Activated CD8-positive, alpha-beta memory T cell treated with anti-CD3 and anti-CD28 coated beads for 24 hours (primary cell): ENCODE data around the gene C5orf58.
"Not testable (repeated sequence)": the region's sequence is repeated elsewhere in the genome, so short reads cannot be mapped to it uniquely, and the experiment has no call there.

Experiments
- DNase-seq: peaks from one replicate; pipeline ENCODE4 v3.0.0-alpha.2; 2020

The C5orf58 gene

DNA sequence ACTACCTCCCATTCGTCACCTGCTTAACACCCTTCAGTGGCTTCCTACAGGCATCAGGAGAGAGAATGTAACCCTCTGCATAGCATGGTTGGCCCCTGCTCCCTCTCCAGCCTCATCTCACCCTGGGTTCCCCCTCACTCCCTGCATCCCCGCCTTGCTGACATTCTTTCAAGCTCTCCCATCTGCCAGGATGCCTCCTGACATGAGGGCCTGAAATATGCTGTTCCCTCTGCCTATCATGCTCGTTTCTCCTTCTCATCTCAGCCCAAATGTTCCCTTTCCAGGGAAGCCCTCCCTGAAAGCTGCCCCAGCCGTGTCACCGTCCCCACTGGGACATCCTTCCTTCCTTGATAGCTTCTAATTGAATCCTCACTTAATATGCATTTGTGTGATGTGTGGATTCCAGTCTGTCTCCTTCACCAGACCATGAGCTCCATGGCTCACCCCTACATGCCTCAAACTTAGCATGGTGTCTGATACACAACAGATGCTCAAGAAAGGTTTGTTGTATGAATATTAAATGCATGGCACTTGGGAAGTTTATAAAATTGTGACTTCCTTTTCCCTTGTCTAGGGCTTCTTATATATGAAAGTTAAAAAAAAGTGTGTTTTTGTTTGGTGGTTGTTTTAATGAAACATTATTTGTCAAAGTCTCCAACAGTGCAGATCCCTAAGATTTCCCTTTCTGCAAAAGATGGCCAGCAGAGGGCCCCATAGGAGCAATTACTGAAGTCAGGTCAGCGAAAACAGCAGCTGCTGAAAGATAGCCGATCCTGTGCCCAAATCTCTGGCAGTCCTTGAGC, 7.3 kb upstream of the C5orf58 start:
- DNase-seq, result peak; percentile 90

DNA sequence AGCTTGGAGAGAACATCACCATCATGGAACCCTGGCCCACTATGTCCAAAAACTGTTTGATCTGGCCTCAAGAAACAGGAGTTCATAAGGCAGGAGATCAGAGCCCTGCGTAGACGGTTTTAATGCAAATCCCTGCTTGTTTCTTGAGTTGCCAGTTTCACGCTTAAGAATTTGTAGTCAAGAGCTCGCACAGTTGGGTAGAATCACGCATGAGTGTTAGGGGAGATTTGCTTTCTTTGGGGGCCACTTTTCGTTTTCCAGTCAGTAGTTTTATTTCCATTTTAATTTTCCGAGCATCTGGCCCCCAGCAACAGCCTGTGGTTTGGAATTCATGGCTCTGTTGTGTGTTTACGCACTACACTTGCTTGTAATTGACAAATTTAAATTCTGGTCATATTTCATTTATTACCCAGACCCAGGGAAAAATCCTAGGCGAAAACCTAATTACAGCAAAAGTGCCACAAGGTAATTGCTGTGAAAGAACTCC, 6.6 kb upstream of the C5orf58 start:
- DNase-seq, result no peak

DNA sequence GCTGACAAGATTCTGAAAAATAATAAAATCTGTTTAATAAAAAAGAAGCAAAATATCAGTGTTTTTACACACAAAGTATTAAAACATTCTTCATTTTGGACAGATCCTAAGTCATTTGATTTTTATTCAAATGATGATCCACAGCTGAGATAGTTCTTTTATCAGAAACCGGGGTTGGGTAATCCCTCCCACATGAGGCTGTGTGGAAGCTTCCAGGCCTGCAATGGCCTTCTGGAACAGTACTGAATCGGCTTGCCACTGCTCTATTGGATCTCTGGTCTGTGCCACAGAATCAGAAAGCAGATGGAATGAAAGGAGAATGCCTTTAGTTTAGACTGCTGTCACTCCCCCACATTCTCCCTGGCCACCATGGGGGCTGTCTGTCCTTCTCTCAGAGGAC, 6.1 kb upstream of the C5orf58 start:
- DNase-seq, result no peak

DNA sequence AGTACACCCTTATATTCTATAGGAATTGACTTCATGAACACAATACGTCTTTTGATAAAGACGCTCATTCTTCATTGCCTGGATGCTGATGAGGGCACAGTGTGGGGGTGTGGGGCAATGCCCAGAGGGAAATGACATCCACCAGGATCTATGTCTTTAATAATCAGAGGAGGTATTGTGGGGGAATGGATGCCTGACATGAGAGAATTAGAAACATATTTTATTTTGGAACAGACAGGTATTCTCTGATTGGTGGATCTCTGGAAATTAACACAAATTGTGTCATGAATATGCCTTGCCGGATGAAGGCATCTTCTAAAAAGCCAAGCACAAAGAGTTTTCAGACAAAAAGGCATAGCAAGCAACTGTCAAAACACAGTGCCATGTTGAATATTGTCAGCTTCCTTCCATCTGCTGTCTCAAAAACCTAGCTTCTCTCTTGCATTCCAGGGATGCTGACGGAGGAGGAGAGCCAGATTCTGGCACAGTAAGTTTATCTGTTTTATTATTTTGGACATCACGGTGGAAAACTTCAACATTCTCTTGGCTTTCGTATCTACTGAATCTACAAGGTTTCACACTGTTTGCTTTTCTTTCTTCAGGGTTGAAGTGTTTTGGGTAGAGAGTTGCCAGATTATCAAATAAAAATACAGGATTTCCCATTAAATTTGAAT, 3.9 kb upstream of the C5orf58 start:
- no peak for DNase-seq

DNA sequence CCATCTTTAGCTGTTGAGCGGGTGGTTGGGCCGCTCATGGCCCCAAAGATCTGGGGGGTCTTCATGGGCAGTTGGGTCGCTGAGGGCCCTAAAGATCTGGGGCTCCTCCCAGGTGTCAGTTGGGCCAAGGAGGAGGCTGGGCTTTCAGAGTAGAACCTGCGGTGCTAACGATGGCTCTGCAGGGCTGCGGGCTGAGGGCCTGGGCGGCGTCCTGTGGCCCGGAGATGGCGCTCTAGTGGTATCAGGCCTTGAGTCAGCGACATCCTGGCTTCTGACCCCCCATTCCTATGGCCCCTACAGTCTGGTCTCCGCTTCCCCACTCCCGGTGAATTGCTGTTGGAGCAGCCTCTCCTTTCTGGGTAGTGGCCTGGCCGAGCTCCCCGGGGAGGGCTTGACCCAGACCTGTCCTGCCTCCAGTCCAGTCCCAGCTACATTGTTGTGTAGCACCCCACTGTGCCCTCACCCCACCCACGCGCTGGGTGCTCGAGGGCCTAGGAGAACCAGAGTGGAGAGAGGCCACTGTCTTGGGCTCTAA, 640 bp downstream of the C5orf58 start:
- no peak for DNase-seq

DNA sequence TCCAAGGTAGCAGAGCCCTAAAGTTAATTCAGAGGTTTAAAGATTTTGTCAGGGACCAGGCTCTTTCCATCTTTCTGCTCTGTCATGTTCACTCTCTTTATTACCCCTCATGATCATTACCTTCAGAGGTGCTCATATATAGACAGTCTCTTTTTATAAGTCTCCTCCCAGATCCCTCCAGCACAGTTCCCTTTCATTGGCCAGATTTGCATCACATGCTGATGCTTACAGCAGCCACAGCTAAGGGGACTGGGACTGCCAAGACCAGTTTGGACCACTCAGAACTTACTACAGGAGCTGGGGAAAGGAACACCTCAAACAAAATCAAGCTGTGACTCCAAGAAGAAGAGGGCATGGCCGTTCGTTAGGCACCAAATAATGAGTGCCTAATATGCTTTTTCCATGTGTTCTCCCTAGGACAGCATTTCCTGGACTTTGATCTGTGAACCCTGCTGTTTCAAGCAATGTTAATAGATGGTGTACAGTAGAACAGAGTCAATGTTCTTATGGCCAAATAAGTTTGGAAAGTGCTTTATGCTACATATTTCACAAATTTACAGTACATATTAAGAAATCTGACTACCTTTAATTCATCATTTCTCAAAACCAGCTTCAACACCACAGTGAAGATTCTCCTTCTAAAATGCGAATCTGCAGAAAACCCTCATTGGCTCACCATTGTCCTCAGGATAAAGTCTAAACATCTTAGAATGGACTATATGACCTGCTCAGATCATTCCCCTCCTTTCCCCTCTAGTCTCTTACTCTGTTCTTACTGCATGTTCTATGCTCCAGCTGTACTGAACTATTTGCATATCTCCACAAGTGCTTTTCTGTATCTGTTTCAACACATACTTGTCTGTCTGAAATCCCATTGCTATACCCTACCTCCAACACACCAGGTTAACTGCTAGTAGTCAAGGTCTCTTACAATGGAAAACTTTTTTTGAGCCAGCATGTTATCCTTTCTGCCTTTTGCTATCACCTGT, 3.4 kb downstream of the C5orf58 start:
- DNase-seq, result no peak

DNA sequence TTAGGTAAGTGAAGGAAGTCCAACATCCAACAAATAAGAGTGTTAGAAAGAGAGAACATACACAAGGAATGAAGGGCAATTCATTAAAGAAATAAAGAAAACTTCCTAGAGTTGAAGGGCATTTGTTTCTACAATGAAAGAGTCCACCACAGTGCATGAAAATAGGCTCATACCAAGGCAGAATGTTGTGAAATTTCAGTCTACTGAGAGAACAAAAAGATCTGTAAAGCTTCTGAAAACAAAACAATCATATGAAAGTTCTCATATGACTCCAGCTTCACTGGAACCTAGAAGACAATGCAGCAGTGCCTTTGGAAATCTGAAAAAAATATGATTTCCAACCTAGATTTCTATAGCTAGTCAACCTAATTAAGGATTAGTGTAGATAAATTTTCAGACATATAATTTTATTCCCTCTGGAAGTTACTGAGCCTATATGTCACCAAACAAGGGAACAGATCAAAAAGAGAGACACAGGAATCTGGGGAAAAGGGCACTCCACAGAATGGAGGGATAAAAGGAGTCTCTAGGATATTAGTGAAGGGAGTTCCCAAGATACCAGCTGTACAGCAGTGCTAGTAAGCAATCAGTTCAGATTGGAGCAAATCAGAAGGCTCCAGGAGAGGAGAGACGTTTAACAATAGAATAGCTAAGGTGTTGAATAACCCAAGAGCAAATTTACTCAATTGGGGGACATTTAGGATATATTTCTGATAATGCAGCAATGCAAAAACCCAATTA, 5.8 kb downstream of the C5orf58 start:
- no peak for DNase-seq

DNA sequence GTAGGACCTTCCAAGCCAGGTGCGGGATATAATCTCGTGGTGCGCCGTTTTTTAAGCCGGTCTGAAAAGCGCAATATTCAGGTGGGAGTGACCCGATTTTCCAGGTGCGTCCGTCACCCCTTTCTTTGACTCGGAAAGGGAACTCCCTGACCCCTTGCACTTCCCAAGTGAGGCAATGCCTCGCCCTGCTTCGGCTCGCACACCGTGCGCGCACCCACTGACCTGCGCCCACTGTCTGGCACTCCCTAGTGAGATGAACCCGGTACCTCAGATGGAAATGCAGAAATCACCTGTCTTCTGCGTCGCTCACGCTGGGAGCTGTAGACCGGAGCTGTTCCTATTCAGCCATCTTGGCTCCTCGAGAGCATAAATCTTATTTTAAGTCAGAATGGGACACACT, 12.7 kb downstream of the C5orf58 start:
- DNase-seq, result not testable (repeated sequence)

DNA sequence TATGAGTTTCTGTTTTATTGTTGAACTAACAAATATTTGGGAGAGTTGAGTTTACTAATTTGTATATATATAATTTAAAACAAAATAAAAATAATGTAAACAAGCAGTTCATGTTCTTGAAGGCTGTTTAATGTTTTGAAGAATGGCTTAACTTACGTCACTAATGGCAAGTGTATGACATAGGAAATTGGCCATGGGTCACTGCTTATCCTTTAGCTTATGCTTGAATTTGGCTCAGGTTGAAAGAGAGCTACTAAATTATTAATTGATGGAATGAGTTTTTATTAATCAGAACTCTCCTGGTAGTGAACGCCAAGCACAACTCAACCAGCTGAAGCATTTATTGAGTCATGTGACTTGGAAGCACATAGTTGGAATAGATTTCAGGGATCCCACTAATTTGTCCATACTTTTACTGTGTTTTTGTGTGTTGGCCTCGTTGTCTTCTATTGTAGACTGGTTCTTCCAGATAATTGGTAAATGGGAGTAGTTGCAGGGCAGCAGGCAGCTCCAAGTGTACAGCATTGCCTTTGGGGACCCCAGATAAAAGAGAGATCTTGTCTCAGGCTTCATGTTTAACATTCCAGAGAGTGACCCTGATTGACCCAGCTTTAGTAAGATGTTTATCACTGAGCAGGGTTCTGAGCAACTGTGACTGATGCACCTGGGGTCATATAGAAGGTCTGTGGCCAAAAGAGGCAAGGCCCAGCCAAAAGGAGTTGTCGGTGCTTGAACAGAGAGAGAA, 13.5 kb downstream of the C5orf58 start:
- no peak for DNase-seq

DNA sequence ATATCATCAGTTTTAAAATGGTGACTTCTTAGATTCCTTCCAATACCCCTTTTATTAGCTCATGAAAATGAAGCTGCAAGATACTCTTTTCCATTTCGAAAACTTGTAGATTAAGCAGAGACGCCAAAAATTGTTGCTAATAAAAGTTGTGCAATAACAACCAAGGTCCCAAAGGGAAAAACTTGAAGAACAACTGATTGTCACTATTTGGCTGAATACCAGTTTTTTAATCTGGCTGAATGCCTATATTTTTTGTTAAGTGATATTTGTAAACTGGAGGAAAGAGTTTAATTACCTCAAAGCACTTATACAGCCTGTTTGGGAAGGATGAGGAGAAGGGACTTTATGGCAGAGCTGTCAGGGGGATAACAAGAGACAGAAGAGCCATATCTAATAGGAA, 14.6 kb downstream of the C5orf58 start:
- DNase-seq, result no peak

DNA sequence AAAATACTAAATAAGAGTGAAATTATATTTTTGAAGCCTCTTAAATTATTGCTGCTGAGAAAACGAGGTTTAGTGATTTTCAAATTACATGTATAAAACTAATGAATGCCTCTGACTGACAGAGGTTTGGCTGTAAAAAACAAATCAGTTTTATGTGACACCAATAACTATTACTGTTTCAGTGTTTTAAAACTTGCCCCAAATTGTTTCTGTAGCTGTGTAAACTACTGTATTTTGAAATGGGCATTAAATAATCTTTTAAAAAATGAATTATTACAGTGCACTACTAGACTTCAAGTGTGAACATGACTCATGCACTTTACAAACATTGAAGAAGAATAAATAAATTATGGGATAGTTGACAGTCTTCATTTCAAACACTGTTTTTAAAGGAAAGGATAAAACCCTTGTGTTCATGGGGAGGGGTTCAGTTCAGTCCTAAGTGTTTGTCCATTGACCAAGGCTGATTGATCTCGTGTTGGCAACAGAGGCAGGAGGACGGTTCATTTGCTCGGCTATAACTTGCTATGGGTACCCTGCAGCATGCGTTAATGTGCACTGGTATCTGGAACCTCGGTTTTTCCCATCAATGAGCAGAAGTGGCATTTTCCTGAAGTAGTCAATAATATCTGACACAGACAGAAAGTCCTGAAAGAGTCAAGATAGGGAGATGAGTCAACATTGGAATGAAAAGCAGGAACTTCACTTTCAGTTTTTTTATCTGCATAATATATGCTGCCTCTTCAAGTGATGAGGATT, 15.6 kb downstream of the C5orf58 start:
- DNase-seq, result no peak

DNA sequence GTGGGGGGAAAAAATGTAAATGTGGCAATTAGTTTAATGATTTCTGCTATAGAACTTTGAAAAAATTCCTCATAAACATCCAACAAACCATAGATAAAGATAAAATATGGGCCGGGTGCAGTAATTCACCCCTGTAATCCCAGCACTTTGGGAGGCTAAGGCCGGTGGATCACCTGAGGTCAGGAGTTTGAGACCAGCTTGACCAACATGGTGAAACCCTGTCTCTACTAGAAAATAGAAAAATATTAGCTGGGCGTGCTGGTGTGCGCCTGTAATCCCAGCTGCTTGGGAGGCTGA, 16.1 kb downstream of the C5orf58 start:
- not testable (repeated sequence) for DNase-seq

DNA sequence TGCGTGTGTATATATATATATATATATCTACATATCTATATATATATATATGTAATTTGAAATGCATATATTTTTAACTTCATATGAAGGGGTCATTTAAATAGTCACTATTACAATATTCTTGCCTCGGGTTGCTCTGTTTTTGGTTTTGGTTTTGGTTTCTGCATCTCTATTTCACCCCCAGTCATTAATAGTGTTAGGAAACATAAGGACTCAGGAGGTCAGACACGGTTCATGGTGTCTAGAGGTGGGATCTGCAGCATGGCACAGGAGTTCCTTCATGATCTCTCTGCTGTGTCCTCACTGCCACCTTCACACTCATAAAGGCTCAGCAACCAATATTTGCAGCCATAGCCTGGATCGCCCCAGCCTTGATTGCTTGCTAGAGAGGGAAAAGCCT, 16.6 kb downstream of the C5orf58 start:
- no peak for DNase-seq

DNA sequence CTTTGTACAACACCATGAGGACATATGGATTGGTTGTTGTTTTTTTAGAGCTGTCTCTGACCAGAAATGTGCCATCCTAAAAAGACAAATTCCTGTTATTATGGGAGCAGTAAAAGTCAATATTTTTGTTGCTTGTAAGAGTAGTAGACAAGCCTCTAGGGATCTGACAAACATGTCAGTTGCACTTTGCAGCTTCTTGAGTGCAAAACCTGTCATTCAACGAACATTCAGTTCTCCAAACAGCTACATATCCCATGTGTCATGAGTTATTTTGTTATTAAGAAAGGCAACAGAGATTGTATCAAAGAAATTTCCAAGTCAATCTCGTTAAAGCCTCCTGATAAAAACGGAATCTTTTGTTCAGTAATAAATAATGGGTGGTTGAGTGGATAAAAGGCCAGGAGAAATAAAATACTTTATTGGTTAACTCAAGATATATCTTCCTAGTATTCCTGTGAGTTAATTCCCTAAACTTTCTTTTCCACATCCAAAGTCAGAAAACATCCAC, 18.1 kb downstream of the C5orf58 start:
- no peak for DNase-seq

DNA sequence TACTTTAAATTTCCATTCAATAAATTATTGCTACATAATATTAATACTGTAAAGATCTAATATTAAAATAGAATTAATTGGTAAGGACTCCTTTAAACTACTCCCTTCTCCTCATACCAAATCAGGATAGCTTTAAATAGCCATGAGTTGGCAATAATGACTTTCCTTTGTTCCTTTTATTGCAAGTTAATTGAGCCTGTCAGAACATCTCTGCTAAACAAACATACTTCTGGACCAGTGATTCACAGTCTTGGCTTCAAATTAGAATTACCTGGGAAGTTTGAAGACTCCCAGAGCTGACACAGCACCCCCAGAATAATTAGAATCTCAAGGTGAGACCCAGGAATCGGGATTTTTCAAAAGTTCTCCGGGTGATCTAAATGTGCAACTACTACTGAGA, 18.7 kb downstream of the C5orf58 start:
- no peak for DNase-seq

DNA sequence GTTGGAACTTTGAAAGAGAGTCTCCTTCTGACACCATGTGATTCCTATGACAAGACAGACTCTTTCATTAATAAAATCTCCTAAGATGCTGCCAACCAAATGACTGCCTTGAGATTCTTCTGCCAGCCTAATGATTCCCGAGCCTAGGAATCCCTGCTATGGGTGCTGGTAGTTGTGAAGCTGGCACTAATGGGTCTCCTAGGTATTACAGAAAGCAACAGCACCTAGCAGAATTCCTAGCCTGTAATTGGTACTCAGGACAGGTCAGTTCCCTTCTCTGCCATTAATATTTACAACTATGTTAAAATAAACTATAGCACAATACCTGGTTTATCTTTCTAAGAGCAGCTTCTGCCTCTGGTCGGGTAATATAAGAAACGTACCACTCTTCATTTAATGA, 19.3 kb downstream of the C5orf58 start:
- DNase-seq, result no peak

DNA sequence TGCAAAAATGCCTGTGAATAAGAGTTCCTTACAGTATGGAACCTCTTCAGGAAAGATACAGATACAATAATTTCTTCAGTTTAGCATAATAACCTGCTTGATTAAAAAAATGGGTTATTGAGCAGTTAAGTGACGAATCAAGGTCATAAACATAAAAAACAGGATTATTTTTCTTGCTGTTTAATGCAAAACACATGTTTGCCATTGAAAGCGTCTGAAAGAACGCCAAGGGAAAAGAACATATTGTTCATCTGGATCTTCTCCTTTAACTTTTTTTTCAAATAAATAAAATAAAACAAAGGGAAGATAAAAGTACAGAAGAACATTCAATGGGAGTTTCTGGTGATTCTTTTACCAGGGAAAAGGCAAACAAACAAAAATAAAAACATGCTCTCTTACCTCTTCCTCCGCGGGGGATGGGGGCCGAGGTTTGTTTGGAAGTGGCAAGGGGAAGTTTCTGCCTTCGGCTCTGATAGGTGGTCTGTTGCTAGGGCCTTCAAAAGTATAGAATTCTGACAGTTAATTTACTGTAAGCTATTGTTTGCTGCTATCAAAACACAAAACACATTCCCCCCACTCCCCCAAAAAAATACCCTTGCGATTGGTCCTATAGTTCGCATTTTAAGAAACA, 20.1 kb downstream of the C5orf58 start:
- DNase-seq, result no peak

DNA sequence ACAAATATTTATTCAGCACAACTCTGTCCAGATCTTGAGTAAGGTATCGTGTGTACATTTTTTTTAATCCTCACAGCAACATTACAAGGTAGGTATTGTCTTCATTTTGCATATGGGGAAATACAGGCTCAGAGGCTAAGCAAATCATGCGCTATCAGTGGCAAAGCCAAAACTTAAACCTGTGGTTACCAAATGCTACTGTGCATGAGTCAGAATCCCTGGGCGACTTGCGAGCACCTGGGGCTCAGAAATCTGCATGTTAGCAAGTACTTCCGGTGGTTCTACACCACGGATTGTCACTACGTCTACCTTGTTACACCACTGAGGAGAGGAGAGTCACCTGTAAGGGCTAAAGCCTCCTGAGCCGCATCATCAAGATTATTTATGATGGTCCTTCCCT, 21.3 kb downstream of the C5orf58 start:
- no peak for DNase-seq

DNA sequence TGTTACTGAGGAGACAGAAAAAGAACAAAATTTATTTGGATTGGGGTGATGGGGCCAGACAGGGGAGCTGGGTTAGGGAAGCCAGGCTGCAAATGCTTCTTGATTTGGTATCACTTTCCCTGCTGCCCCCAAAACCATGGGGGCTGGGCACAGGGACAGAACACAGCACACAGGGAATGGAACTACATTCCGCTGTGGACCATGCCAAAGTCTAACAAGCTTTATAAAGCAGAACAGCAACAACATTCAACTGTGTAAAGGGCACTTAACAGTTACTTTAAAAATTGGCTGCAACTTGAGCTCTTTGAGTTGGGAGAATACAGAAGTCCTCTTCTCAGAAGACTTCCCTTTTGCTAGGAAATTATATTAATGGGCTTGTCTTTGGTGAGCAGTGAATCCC, 23.8 kb downstream of the C5orf58 start:
- DNase-seq, result no peak

DNA sequence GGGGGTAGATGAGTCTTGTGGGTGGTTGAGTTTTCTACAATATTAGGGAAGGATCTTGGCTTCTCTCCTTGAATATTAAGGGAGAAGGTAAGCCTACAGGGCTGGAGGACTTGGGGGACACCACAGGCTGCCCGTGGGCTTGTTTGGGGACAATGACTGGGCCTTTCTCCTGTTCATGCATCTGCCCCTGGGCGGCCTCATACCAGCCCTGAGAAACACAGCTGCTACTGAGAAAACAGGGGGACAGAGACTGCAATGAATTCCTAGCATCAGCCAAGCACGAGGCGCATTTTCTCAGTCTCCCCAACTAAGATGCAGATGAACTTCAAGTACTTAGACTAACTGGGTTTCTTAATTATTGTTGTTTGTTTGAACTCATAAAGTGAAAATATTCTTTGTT, 24.6 kb downstream of the C5orf58 start:
- no peak for DNase-seq
